Measurements from ENCODE around the gene CNN1.
A peak's percentile ranks its signal among the peaks of the same experiment; 100 is the strongest.

Gene CNN1

GRCh38 chr19:11538232-11539036 lies at the start of gene CNN1:
CNN1 (plus strand) TSS chr19:11538851; CDS start chr19:11538928, 77 bp downstream.
- Histone ChIP-seq H3K9ac (ENCODE audit: low read depth in 1 of 2, low read length in 2 of 2) (peak within 1 kb of the TSS; percentile 38 to 68), H3K36me3 (ENCODE audit: control insufficient read depth in 1 of 2, insufficient read depth in 2 of 2, low read length in 2 of 2) (no peaks in the 10 kb centered on the region), H3K27ac (ENCODE audit: low read depth, low read length) (peak within 1 kb of the TSS; percentile 70), H3K4me1 (ENCODE audit: control insufficient read depth in 1 of 2, insufficient read depth in 2 of 2, low read length in 2 of 2) (peaks cover 0 to 9% of the 10 kb centered on the region in 2 donors), H3K4me3 (ENCODE audit: low read depth in 1 of 2, low read length in 2 of 2) (peak within 1 kb of the TSS; percentile 21 to 47), H3K9me3 (ENCODE audit: control insufficient read depth in 1 of 2, low read length in 2 of 2) (no peaks in the 10 kb centered on the region), H3K27me3 (ENCODE audit: control insufficient read depth in 1 of 2, insufficient read depth in 2 of 2, low read length in 2 of 2) (peaks cover 5 to 21% of the 10 kb centered on the region in 2 donors)

- peaks cover 9 to 10% of the 10 kb centered on the region in 2 donors for H3K4me1 ChIP-seq (ENCODE audit: control insufficient read depth in 1 of 2, insufficient read depth in 2 of 2, low read length in 2 of 2)
- no peak overlapping the region for H3K4me3 ChIP-seq (ENCODE audit: low read depth in 1 of 2, low read length in 2 of 2)
- no peaks in the 10 kb centered on the region for H3K27me3 ChIP-seq (ENCODE audit: control insufficient read depth in 1 of 2, insufficient read depth in 2 of 2, low read length in 2 of 2)
- H3K36me3 ChIP-seq (ENCODE audit: control insufficient read depth in 1 of 2, insufficient read depth in 2 of 2, low read length in 2 of 2): peaks cover 0 to 6% of the 10 kb centered on the region in 2 donors
- no peak overlapping the region for H3K9ac ChIP-seq (ENCODE audit: low read depth in 1 of 2, low read length in 2 of 2)
- no peaks in the 10 kb centered on the region for H3K9me3 ChIP-seq (ENCODE audit: control insufficient read depth in 1 of 2, low read length in 2 of 2)
- H3K27ac ChIP-seq (ENCODE audit: low read depth, low read length): no peak overlapping the region
These were observed 49.3 kb upstream of the CNN1 start for GRCh38 chr19:11489378-11489777.

- H3K9ac ChIP-seq (ENCODE audit: low read depth in 1 of 2, low read length in 2 of 2): no peak overlapping the region
- no peak overlapping the region for H3K27ac ChIP-seq (ENCODE audit: low read depth, low read length)
- no peak overlapping the region for H3K4me3 ChIP-seq (ENCODE audit: low read depth in 1 of 2, low read length in 2 of 2)
- no peaks in the 10 kb centered on the region for H3K27me3 ChIP-seq (ENCODE audit: control insufficient read depth in 1 of 2, insufficient read depth in 2 of 2, low read length in 2 of 2)
- no peaks in the 10 kb centered on the region for H3K9me3 ChIP-seq (ENCODE audit: control insufficient read depth in 1 of 2, low read length in 2 of 2)
- peaks cover 5 to 6% of the 10 kb centered on the region in 2 donors for H3K4me1 ChIP-seq (ENCODE audit: control insufficient read depth in 1 of 2, insufficient read depth in 2 of 2, low read length in 2 of 2)
- peaks cover 0 to 32% of the 10 kb centered on the region in 2 donors for H3K36me3 ChIP-seq (ENCODE audit: control insufficient read depth in 1 of 2, insufficient read depth in 2 of 2, low read length in 2 of 2)
These were observed 43.9 kb upstream of the CNN1 start for GRCh38 chr19:11494634-11495285.

GRCh38 chr19:11495481-11495880 lies 43.2 kb upstream of the CNN1 start:
- no peaks in the 10 kb centered on the region for H3K27me3 ChIP-seq (ENCODE audit: control insufficient read depth in 1 of 2, insufficient read depth in 2 of 2, low read length in 2 of 2)
- H3K9me3 ChIP-seq (ENCODE audit: control insufficient read depth in 1 of 2, low read length in 2 of 2): no peaks in the 10 kb centered on the region
- H3K4me3 ChIP-seq (ENCODE audit: low read depth in 1 of 2, low read length in 2 of 2): no peak overlapping the region
- peaks cover 0 to 32% of the 10 kb centered on the region in 2 donors for H3K36me3 ChIP-seq (ENCODE audit: control insufficient read depth in 1 of 2, insufficient read depth in 2 of 2, low read length in 2 of 2)
- peaks cover 0 to 4% of the 10 kb centered on the region in 2 donors for H3K4me1 ChIP-seq (ENCODE audit: control insufficient read depth in 1 of 2, insufficient read depth in 2 of 2, low read length in 2 of 2)
- no peak overlapping the region for H3K9ac ChIP-seq (ENCODE audit: low read depth in 1 of 2, low read length in 2 of 2)
- H3K27ac ChIP-seq (ENCODE audit: low read depth, low read length): no peak overlapping the region

GRCh38 chr19:11495885-11496284 lies 42.8 kb upstream of the CNN1 start:
- no peak overlapping the region for H3K4me3 ChIP-seq (ENCODE audit: low read depth in 1 of 2, low read length in 2 of 2)
- H3K9ac ChIP-seq (ENCODE audit: low read depth in 1 of 2, low read length in 2 of 2): no peak overlapping the region
- H3K27ac ChIP-seq (ENCODE audit: low read depth, low read length): no peak overlapping the region
- no peaks in the 10 kb centered on the region for H3K27me3 ChIP-seq (ENCODE audit: control insufficient read depth in 1 of 2, insufficient read depth in 2 of 2, low read length in 2 of 2)
- H3K9me3 ChIP-seq (ENCODE audit: control insufficient read depth in 1 of 2, low read length in 2 of 2): no peaks in the 10 kb centered on the region
- peaks cover 0 to under 1% of the 10 kb centered on the region in 2 donors for H3K4me1 ChIP-seq (ENCODE audit: control insufficient read depth in 1 of 2, insufficient read depth in 2 of 2, low read length in 2 of 2)
- H3K36me3 ChIP-seq (ENCODE audit: control insufficient read depth in 1 of 2, insufficient read depth in 2 of 2, low read length in 2 of 2): peaks cover 0 to 32% of the 10 kb centered on the region in 2 donors

- no peak overlapping the region for H3K4me3 ChIP-seq (ENCODE audit: low read depth in 1 of 2, low read length in 2 of 2)
- H3K36me3 ChIP-seq (ENCODE audit: control insufficient read depth in 1 of 2, insufficient read depth in 2 of 2, low read length in 2 of 2): peaks cover 0 to 32% of the 10 kb centered on the region in 2 donors
- no peak overlapping the region for H3K27ac ChIP-seq (ENCODE audit: low read depth, low read length)
- no peak overlapping the region for H3K9ac ChIP-seq (ENCODE audit: low read depth in 1 of 2, low read length in 2 of 2)
- H3K4me1 ChIP-seq (ENCODE audit: control insufficient read depth in 1 of 2, insufficient read depth in 2 of 2, low read length in 2 of 2): no peaks in the 10 kb centered on the region
- H3K27me3 ChIP-seq (ENCODE audit: control insufficient read depth in 1 of 2, insufficient read depth in 2 of 2, low read length in 2 of 2): no peaks in the 10 kb centered on the region
- no peaks in the 10 kb centered on the region for H3K9me3 ChIP-seq (ENCODE audit: control insufficient read depth in 1 of 2, low read length in 2 of 2)
These were observed 42.1 kb upstream of the CNN1 start for GRCh38 chr19:11496391-11497163.

- Histone ChIP-seq H3K4me3 (ENCODE audit: low read depth in 1 of 2, low read length in 2 of 2) (no peak overlapping the region), H3K27ac (ENCODE audit: low read depth, low read length) (no peak overlapping the region), H3K9me3 (ENCODE audit: control insufficient read depth in 1 of 2, low read length in 2 of 2) (no peaks in the 10 kb centered on the region), H3K9ac (ENCODE audit: low read depth in 1 of 2, low read length in 2 of 2) (no peak overlapping the region), H3K36me3 (ENCODE audit: control insufficient read depth in 1 of 2, insufficient read depth in 2 of 2, low read length in 2 of 2) (peaks cover 0 to 32% of the 10 kb centered on the region in 2 donors), H3K27me3 (ENCODE audit: control insufficient read depth in 1 of 2, insufficient read depth in 2 of 2, low read length in 2 of 2) (no peaks in the 10 kb centered on the region), H3K4me1 (ENCODE audit: control insufficient read depth in 1 of 2, insufficient read depth in 2 of 2, low read length in 2 of 2) (no peaks in the 10 kb centered on the region)
These were observed 39.4 kb upstream of the CNN1 start for GRCh38 chr19:11499220-11499726.

- Histone ChIP-seq H3K36me3 (ENCODE audit: control insufficient read depth in 1 of 2, insufficient read depth in 2 of 2, low read length in 2 of 2) (peaks cover 0 to 28% of the 10 kb centered on the region in 2 donors), H3K4me3 (ENCODE audit: low read depth in 1 of 2, low read length in 2 of 2) (no peak overlapping the region), H3K27me3 (ENCODE audit: control insufficient read depth in 1 of 2, insufficient read depth in 2 of 2, low read length in 2 of 2) (no peaks in the 10 kb centered on the region), H3K27ac (ENCODE audit: low read depth, low read length) (no peak overlapping the region), H3K9ac (ENCODE audit: low read depth in 1 of 2, low read length in 2 of 2) (no peak overlapping the region), H3K9me3 (ENCODE audit: control insufficient read depth in 1 of 2, low read length in 2 of 2) (no peaks in the 10 kb centered on the region), H3K4me1 (ENCODE audit: control insufficient read depth in 1 of 2, insufficient read depth in 2 of 2, low read length in 2 of 2) (peaks cover 0 to 6% of the 10 kb centered on the region in 2 donors)
These were observed 38.7 kb upstream of the CNN1 start for GRCh38 chr19:11499890-11500420.

GRCh38 chr19:11504502-11505031 lies 34.1 kb upstream of the CNN1 start:
- Histone ChIP-seq H3K4me3 (ENCODE audit: low read depth in 1 of 2, low read length in 2 of 2) (peak overlapping the region; percentile 68 to 86), H3K9ac (ENCODE audit: low read depth in 1 of 2, low read length in 2 of 2) (peak overlapping the region; percentile 69 to 75), H3K36me3 (ENCODE audit: control insufficient read depth in 1 of 2, insufficient read depth in 2 of 2, low read length in 2 of 2) (no peaks in the 10 kb centered on the region), H3K4me1 (ENCODE audit: control insufficient read depth in 1 of 2, insufficient read depth in 2 of 2, low read length in 2 of 2) (peaks cover 8 to 10% of the 10 kb centered on the region in 2 donors), H3K27me3 (ENCODE audit: control insufficient read depth in 1 of 2, insufficient read depth in 2 of 2, low read length in 2 of 2) (no peaks in the 10 kb centered on the region), H3K9me3 (ENCODE audit: control insufficient read depth in 1 of 2, low read length in 2 of 2) (no peaks in the 10 kb centered on the region), H3K27ac (ENCODE audit: low read depth, low read length) (no peak overlapping the region)

Measured in duodenal mucosa (tissue), 2 donors.